Astrocyte of the spinal cord (primary cell): ENCODE data around the gene JPH2.
"Not testable (repeated sequence)": the region's sequence is repeated elsewhere in the genome, so short reads cannot be mapped to it uniquely, and the experiment has no call there.

Experiments
- DNase-seq: peaks from one replicate; pipeline ENCODE4 v3.0.0; 2011; ENCODE audit warnings: low read depth, low spot score
- H3K4me3 ChIP-seq: 2 replicates; pipeline ENCODE4 v1.5.1; 2011; ENCODE audit warnings: low read depth, mild to moderate bottlenecking, low read length, moderate library complexity
- CTCF ChIP-seq: IDR thresholded peaks from 2 replicates; pipeline ENCODE4 v1.5.1; 2012; ENCODE audit warnings: low read depth, mild to moderate bottlenecking, low read length, inconsistent platforms
- in situ Hi-C: cut with HindIII; loops from 2 replicates; pipeline ENCODE4 v1.10.0; 2017; ENCODE audit warnings: low sequenced_read_pairs

Gene JPH2

DNA sequence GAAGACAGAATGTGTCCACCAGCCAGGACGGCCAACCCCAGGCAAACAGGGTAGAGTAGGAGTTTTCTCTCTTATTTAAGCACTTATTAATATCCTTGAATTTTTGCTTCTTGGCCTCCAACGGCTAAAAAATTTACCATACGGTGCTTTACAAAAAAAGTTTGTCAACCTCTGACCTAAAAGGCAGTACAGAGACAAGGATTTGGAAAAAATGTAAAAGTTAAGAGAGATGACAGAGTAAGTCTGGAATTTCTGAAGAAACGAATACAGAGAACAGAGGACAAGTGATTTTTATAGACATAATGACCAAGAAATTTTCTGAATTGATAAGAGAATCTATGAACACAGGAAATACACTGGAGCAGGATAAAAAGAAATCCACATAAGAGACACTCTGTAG is 13.4 kb upstream of the JPH2 start:
- in situ Hi-C loops: no loop called here
- H3K4me3 ChIP-seq: no peak overlapping the region
- no peak for DNase-seq
- no peak for TF ChIP-seq CTCF

- in situ Hi-C loops: no loop called here
- H3K4me3 ChIP-seq: no peak overlapping the region
- no peak for TF ChIP-seq CTCF
- no peak for DNase-seq
Measured at GRCh38 chr20:44199877-44200276, 12.9 kb upstream of the JPH2 start.

- in situ Hi-C loops: no loop called here
- TF ChIP-seq CTCF: no peak
- DNase-seq: no peak
- no peak overlapping the region for H3K4me3 ChIP-seq
Measured at GRCh38 chr20:44198872-44199271, 11.9 kb upstream of the JPH2 start.

DNA sequence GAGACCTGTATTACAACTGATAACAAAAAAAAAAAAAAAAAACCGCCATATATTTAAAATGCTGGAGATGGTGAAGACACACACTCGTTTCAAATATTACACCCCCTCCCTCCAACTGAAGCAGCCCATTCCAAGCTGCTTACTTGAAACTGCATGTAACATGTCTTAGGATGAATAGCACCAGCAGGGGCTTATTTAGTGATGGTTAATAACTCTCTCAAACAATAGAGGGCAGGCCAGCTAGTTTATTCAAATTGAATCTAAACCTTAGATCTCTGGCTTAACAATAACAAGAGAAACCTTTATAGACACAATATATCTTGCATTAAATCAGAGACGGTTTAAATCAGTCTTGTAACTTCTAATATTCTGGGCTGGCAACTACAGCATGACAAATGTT is 9.3 kb upstream of the JPH2 start:
- H3K4me3 ChIP-seq: no peak overlapping the region
- peak; percentile 19 for TF ChIP-seq CTCF
- DNase-seq: no peak
- in situ Hi-C loops: no loop called here

GRCh38 chr20:44195605-44196004 is 8.6 kb upstream of the JPH2 start:
- in situ Hi-C loops: no loop called here
- TF ChIP-seq CTCF: no peak
- no peak overlapping the region for H3K4me3 ChIP-seq
- DNase-seq: no peak

DNA sequence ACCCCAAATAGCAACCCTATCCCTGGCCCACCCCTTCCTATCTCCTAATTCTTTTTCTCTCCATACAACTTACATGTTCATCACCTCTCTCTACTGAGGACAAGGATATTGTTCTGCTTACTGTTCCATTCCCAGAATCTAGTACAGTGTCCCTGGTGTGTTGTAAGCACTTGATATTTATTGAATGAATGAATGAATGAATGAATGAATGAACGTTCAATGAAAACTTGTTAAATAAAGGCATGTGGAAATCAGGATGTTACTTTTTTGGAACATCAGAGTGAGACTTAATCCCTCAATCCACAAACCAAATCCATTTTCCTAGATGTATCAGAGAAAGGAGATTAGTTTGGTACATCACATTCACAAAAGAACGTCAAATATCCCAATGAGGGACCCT is 6.8 kb upstream of the JPH2 start:
- no peak for DNase-seq
- no peak for TF ChIP-seq CTCF
- H3K4me3 ChIP-seq: no peak overlapping the region
- in situ Hi-C loops: no loop called here

- DNase-seq, H3K4me3 ChIP-seq, in situ Hi-C loops: not testable (repeated sequence)
Measured at GRCh38 chr20:44191640-44192039, 4.7 kb upstream of the JPH2 start.
